Central memory CD8-positive, alpha-beta T cell (primary cell): ENCODE results near the gene PIK3C3.

Source experiments
- ATAC-seq: fragments of 150-1000 bp; cut with Tn5 transposase; replicated peaks from 2 replicates; pipeline ENCODE4 v1.10.0; 2022; ENCODE audit warnings: mild to moderate bottlenecking, moderate FRiP score, moderate number of reproducible peaks; ENCODE audit not compliant: poor library complexity, severe bottlenecking; ENCODE audit errors: extremely low read depth
- DNase-seq, 2 donors: peaks; one replicate each; pipeline ENCODE4 v3.0.0; 2021; ENCODE audit warnings: low spot score in 2 of 2
- H3K27ac Mint-ChIP-seq: one replicate; pipeline ENCODE4 v1.8.0; 2022; ENCODE audit warnings: low read depth, mild to moderate bottlenecking, moderate library complexity, mixed read lengths
- H3K27me3 Mint-ChIP-seq: one replicate; pipeline ENCODE4 v1.8.0; 2022; ENCODE audit warnings: mixed read lengths
- H3K36me3 Mint-ChIP-seq: one replicate; pipeline ENCODE4 v1.8.0; 2022; ENCODE audit warnings: mild to moderate bottlenecking, moderate library complexity, mixed read lengths; ENCODE audit not compliant: insufficient read depth
- H3K4me1 Mint-ChIP-seq: one replicate; pipeline ENCODE4 v1.8.0; 2022; ENCODE audit warnings: mixed read lengths
- H3K4me3 Mint-ChIP-seq: one replicate; pipeline ENCODE4 v1.8.0; 2022; ENCODE audit warnings: mild to moderate bottlenecking, moderate library complexity, mixed read lengths
- H3K9me3 Mint-ChIP-seq: one replicate; pipeline ENCODE4 v1.8.0; 2022; ENCODE audit warnings: mixed read lengths

PIK3C3 gene

GRCh38 chr18:42068030-42068429 lies 113.0 kb downstream of the PIK3C3 start:
- H3K36me3 Mint-ChIP-seq: peaks cover 35% of the 10 kb centered on the region
- no peaks in the 10 kb centered on the region for H3K27me3 Mint-ChIP-seq

DNA sequence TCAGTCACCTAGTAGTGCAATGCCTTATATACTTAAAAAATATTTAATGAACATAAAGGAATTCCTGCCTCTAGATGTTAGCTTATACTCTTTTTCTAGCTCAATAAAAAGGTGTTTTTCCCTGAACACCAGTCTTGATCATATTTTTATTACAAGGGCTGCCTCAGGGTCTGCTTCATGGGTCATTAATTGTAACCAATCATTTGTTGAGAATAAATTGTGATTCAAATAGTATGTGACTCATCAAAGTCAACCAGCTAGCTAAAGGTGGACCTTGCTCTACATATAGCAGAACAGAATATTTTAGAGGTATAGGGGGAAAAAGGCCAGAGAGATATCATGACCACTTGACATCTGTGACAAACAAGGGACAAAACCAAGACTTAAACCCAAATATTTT lies 114.0 kb downstream of the PIK3C3 start:
- ATAC-seq: no peak
- H3K36me3 Mint-ChIP-seq: peaks cover 39% of the 10 kb centered on the region

More at GRCh38 chr18:42068030-42068429, 113.0 kb downstream of the PIK3C3 start:
- Mint-ChIP-seq H3K9me3 (no peaks in the 10 kb centered on the region), H3K4me3 (no peak overlapping the region), H3K4me1 (peaks cover 9% of the 10 kb centered on the region), H3K27ac (no peak overlapping the region)
- ATAC-seq (no peak), DNase-seq (no peak)

DNA sequence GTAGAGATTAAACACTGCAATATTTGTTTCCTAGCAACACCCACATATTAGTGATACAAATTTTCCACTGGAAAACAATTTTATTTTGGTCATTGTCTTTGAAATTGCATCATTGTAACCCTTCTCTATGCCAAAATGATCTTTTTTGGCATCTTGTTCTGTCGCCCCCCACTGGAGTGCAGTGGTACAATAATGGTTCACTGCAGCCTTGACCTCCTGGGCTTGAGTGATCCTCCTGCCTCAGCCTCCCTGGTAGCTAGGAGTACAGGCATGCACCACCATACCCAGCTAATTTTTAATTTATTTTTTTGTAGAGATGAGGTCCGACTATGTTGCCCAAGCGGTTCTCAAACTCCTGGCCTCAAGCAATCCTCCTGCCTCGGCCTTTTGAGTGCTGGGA lies 117.4 kb downstream of the PIK3C3 start:
- Mint-ChIP-seq H3K27me3 (no peaks in the 10 kb centered on the region), H3K36me3 (peaks cover 30% of the 10 kb centered on the region), H3K4me1 (peaks cover 5% of the 10 kb centered on the region), H3K4me3 (no peak overlapping the region), H3K27ac (no peak overlapping the region), H3K9me3 (no peaks in the 10 kb centered on the region)
- ATAC-seq (no peak), DNase-seq (no peak)

More for the DNA sequence above, 114.0 kb downstream of the PIK3C3 start:
- no peak for DNase-seq
- peaks cover 9% of the 10 kb centered on the region for H3K4me1 Mint-ChIP-seq
- H3K9me3 Mint-ChIP-seq: no peaks in the 10 kb centered on the region
- no peak overlapping the region for H3K27ac Mint-ChIP-seq
- no peaks in the 10 kb centered on the region for H3K27me3 Mint-ChIP-seq
- H3K4me3 Mint-ChIP-seq: no peak overlapping the region

DNA sequence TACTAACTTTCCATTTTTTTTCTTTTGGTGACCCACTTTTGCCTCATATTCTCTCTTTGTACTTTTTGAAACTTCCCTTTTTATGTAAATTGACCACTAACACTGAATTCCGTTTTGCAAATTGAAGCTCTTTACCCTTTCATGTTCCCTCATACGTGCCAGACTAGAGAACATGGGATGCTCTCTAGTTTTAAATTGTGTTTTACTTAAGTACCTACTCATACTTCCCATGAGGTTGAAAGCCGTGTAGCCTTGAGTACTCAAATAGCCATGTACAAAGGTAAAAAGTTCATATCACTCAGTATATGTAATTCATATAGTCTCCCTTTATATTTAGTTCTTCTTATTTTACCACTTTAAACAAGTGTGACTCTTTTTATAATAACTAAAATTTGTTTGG lies 119.7 kb downstream of the PIK3C3 start:
- Mint-ChIP-seq H3K27me3 (no peaks in the 10 kb centered on the region), H3K4me3 (no peak overlapping the region), H3K27ac (no peak overlapping the region), H3K9me3 (no peaks in the 10 kb centered on the region), H3K4me1 (peaks cover 10% of the 10 kb centered on the region), H3K36me3 (peaks cover 26% of the 10 kb centered on the region)
- DNase-seq (no peak), ATAC-seq (no peak)

- peaks cover 5% of the 10 kb centered on the region for H3K4me1 Mint-ChIP-seq
- peaks cover 32% of the 10 kb centered on the region for H3K36me3 Mint-ChIP-seq
- ATAC-seq: no peak
- no peak overlapping the region for H3K4me3 Mint-ChIP-seq
- H3K27me3 Mint-ChIP-seq: no peaks in the 10 kb centered on the region
- no peak overlapping the region for H3K27ac Mint-ChIP-seq
- no peaks in the 10 kb centered on the region for H3K9me3 Mint-ChIP-seq
- DNase-seq: no peak
These were observed 123.7 kb downstream of the PIK3C3 start for GRCh38 chr18:42078711-42079110.

GRCh38 chr18:42080340-42080739 lies 125.3 kb downstream of the PIK3C3 start:
- Mint-ChIP-seq H3K9me3 (no peaks in the 10 kb centered on the region), H3K27ac (no peak overlapping the region), H3K27me3 (no peaks in the 10 kb centered on the region), H3K4me3 (no peak overlapping the region), H3K36me3 (peaks cover 29% of the 10 kb centered on the region), H3K4me1 (peaks cover 5% of the 10 kb centered on the region)
- no peak for DNase-seq
- no peak for ATAC-seq

GRCh38 chr18:42082415-42083234 lies 127.6 kb downstream of the PIK3C3 start:
- Mint-ChIP-seq H3K4me3 (no peak overlapping the region), H3K27ac (no peak overlapping the region), H3K4me1 (peaks cover 5% of the 10 kb centered on the region), H3K36me3 (peaks cover 30% of the 10 kb centered on the region), H3K9me3 (no peaks in the 10 kb centered on the region), H3K27me3 (no peaks in the 10 kb centered on the region)
- no peak for ATAC-seq
- DNase-seq: no peak

GRCh38 chr18:42086288-42086687 lies 131.3 kb downstream of the PIK3C3 start:
- DNase-seq (no peak), ATAC-seq (no peak)
- no peak overlapping the region for H3K4me3 Mint-ChIP-seq
- no peaks in the 10 kb centered on the region for H3K4me1 Mint-ChIP-seq
- no peaks in the 10 kb centered on the region for H3K9me3 Mint-ChIP-seq
- H3K36me3 Mint-ChIP-seq: peaks cover 16% of the 10 kb centered on the region
- H3K27me3 Mint-ChIP-seq: no peaks in the 10 kb centered on the region
- H3K27ac Mint-ChIP-seq: no peak overlapping the region

DNA sequence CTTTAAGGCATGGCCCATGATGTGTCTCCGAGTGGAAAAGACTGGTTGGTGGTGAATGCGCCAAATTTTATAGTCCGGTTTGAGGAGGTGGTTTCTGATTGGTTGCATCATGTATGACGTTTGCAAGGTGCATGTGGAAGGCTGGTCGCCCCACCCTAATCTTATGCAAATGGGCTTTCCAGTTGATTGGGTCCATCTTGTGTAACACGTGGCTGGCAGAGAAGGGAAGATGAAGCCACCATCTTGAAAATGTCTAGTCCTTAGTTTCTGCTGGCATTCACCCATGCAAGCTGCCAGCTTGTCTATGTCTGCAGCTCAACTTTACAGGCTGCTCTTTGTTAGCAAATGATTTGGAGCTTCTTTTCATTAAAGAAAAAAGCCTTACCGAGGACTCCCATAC lies 132.2 kb downstream of the PIK3C3 start:
- no peak for ATAC-seq
- Mint-ChIP-seq H3K27me3 (no peaks in the 10 kb centered on the region), H3K9me3 (no peaks in the 10 kb centered on the region), H3K4me1 (no peaks in the 10 kb centered on the region), H3K4me3 (no peak overlapping the region), H3K36me3 (peaks cover 13% of the 10 kb centered on the region), H3K27ac (no peak overlapping the region)
- DNase-seq: no peak

DNA sequence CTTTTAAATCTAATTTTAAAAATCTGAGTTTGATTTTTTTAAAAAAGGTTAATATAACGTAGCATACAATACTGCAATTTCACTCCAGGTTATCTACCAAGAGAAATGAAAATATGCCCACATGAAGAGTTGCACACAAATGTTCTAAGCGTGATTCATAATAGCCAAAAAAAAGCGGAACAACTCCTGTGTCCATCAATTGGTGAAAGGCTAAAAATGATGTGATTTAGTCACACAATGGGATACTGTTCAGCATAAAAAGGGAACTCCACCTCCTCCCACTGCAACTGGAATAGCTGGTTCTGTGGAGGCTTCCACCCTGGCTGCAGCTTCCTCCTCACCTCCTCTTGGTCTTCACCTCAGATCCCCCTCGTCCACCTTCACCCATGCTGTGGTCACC lies 132.8 kb downstream of the PIK3C3 start:
- H3K9me3 Mint-ChIP-seq: no peaks in the 10 kb centered on the region
- no peak for DNase-seq
- H3K27ac Mint-ChIP-seq: no peak overlapping the region
- peaks cover 8% of the 10 kb centered on the region for H3K36me3 Mint-ChIP-seq
- no peaks in the 10 kb centered on the region for H3K4me1 Mint-ChIP-seq
- no peak overlapping the region for H3K4me3 Mint-ChIP-seq
- no peaks in the 10 kb centered on the region for H3K27me3 Mint-ChIP-seq
- no peak for ATAC-seq

GRCh38 chr18:42092848-42093247 lies 137.8 kb downstream of the PIK3C3 start:
- Mint-ChIP-seq H3K9me3 (no peaks in the 10 kb centered on the region), H3K27ac (no peak overlapping the region), H3K36me3 (no peaks in the 10 kb centered on the region), H3K4me1 (no peaks in the 10 kb centered on the region), H3K27me3 (peaks cover 13% of the 10 kb centered on the region), H3K4me3 (no peak overlapping the region)
- ATAC-seq (no peak), DNase-seq (no peak)

DNA sequence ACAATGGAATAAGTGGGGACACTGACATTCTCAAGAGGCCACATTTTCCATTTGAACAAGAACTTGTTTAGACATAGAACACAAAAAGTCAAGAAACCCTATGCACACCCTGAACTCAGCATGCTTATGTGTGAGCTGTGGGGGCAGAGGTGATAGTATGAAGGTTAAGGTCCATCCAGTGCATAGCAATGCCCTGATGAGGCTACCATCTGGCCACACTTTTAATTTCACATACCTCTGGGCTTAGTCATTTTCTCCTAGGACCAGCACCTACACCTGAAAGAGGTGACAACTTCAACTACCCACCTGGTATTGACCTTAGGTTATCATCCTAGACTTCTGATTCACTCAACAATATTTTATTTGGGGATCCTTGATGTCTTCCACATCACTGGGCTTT lies 139.8 kb downstream of the PIK3C3 start:
- Mint-ChIP-seq H3K4me1 (no peaks in the 10 kb centered on the region), H3K36me3 (no peaks in the 10 kb centered on the region), H3K4me3 (no peak overlapping the region), H3K9me3 (no peaks in the 10 kb centered on the region), H3K27ac (no peak overlapping the region), H3K27me3 (peaks cover 13% of the 10 kb centered on the region)
- ATAC-seq (no peak), DNase-seq (no peak)

GRCh38 chr18:42095732-42096377 lies 140.8 kb downstream of the PIK3C3 start:
- DNase-seq (no peak), ATAC-seq (no peak)
- Mint-ChIP-seq H3K9me3 (no peaks in the 10 kb centered on the region), H3K27me3 (peaks cover 13% of the 10 kb centered on the region), H3K4me1 (no peaks in the 10 kb centered on the region), H3K27ac (no peak overlapping the region), H3K36me3 (no peaks in the 10 kb centered on the region), H3K4me3 (no peak overlapping the region)
